Caco-2 (cell line): ENCODE measurements around the gene ERBB3. TPM values are rescaled to one million over a fixed set of nuclear protein-coding genes. Genes with fewer than 3 reads are reported as not detected.
A peak's percentile ranks its signal among the peaks of the same experiment; 100 is the strongest.

Experiments
- BruUV-seq: library from RNA; stranded (reverse); fragments of 400-500 nt; replicated peaks from 2 replicates; lab custom pipeline; 2021; lab: Mats Ljungman, UMichigan
- CTCF ChIA-PET: fragments of 300-600 bp; sonication (Branson Sonifier 250); formaldehyde crosslinking; loops from one replicate; lab custom pipeline; 2022; ENCODE audit warnings: antibody characterized with exemption; lab: Charles Lee
- POLR2A ChIA-PET: fragments of 300-600 bp; sonication (Branson Sonifier 250); formaldehyde crosslinking; loops from one replicate; lab custom pipeline; 2022; ENCODE audit warnings: antibody characterized with exemption; lab: Charles Lee
- DNase-seq, 2 experiments: peaks; one replicate each; pipeline versions ENCODE4 v3.0.0 to v3.0.0-alpha.2; 2020 to 2022
- H3K27me3 ChIP-seq: replicated peaks from 2 replicates; pipeline ENCODE4 v1.6.0; 2011; ENCODE audit warnings: low read length; ENCODE audit not compliant: control insufficient read depth, insufficient read depth
- H3K36me3 ChIP-seq: 2 replicates; pipeline ENCODE4 v1.5.1; 2011; ENCODE audit warnings: low read length; ENCODE audit not compliant: control insufficient read depth, insufficient read depth
- H3K4me1 ChIP-seq: fragments of 250-450 bp; sonication (Bioruptor Pico); 2 replicates; pipeline ENCODE4 v1.5.1; 2020; ENCODE audit warnings: mild to moderate bottlenecking
- H3K4me3 ChIP-seq: 2 replicates; pipeline ENCODE4 v1.5.1; 2011; ENCODE audit warnings: low read depth, mild to moderate bottlenecking, control low read depth, low read length
- H3K9me3 ChIP-seq: fragments of 250-450 bp; sonication (Bioruptor Pico); 2 replicates; pipeline ENCODE4 v1.5.1; 2020; ENCODE audit warnings: mild to moderate bottlenecking, moderate library complexity
- H3K27ac Mint-ChIP-seq: one replicate; pipeline ENCODE4 v1.8.0; 2022; ENCODE audit warnings: mixed read lengths; ENCODE audit not compliant: unreplicated experiment
- H3K27me3 Mint-ChIP-seq: one replicate; pipeline ENCODE4 v1.8.0; 2022; ENCODE audit warnings: mixed read lengths; ENCODE audit not compliant: insufficient read depth, unreplicated experiment
- H3K36me3 Mint-ChIP-seq: one replicate; pipeline ENCODE4 v1.8.0; 2022; ENCODE audit warnings: mild to moderate bottlenecking, mixed read lengths; ENCODE audit not compliant: insufficient read depth, unreplicated experiment
- H3K4me1 Mint-ChIP-seq: one replicate; pipeline ENCODE4 v1.8.0; 2022; ENCODE audit warnings: low read depth, mixed read lengths; ENCODE audit not compliant: unreplicated experiment
- H3K4me3 Mint-ChIP-seq: one replicate; pipeline ENCODE4 v1.8.0; 2022; ENCODE audit warnings: mild to moderate bottlenecking, moderate library complexity, mixed read lengths; ENCODE audit not compliant: unreplicated experiment
- H3K9me3 Mint-ChIP-seq: one replicate; pipeline ENCODE4 v1.8.0; 2022; ENCODE audit warnings: mixed read lengths; ENCODE audit not compliant: unreplicated experiment
- CTCF ChIP-seq, 2 experiments: fragments of 200-600 bp in 1 of 2; IDR thresholded peaks; 1 replicate in 1 of 2; 2 replicates in 1 of 2; pipeline versions ENCODE4 v1.5.1 to v1.8.0; 2011 to 2022; ENCODE audit warnings: antibody characterized with exemption in 1 of 2, control low read depth in 1 of 2, inconsistent platforms in 1 of 2, low read depth in 1 of 2, low read length in 1 of 2, mild to moderate bottlenecking in 1 of 2, moderate library complexity in 1 of 2; ENCODE audit not compliant: insufficient read depth in 1 of 2, severe bottlenecking in 1 of 2, unreplicated experiment in 1 of 2
- intact Hi-C: fragments of 100-400 bp; cut with micrococcal nuclease; formaldehyde crosslinking; loops from one replicate; pipeline ENCODE4 v1.10.0; 2022; ENCODE audit not compliant: unreplicated experiment
- total RNA-seq: library from RNA; stranded (reverse); gene quantifications from 2 replicates; pipeline ENCODE4 v1.2.3, GENCODE V29; 2022

The ERBB3 gene
- total RNA-seq, 1 experiment from 2014 or later: 109 TPM

DNA sequence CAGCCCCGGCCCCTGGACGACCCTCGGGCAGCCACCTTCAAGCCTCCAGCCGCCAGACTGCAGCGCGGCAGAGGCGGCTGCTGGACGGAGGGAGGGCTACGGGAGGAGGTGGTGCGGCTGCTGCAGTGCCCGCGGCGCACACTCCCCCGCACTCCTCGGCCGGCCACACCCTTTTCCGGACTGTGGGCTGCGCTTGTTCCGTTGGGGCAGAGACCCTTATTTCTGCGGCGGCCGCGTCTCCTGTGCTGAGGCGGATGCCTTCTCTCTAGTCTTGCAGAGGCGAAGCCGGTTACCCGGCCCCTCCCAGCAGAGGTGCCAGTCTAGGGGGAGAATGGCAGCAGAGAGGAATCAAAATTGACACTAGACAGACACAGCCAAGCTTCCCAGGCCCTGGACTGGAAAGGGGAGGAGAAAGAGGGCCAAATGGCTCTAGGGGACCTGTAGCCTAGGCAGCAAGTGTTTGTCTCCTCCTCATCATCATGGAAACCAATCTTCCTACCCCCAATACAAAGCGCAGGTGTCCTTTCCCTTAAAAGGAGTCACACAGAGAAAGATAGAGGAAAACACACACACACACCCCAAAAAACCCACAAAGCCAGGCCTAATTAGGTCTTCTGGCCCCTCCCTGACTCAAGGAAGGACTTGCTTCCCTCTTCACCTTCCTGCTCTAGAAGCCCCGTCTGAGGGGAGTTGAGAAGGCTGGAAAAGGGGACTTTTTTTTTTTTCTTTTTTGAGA, 49.4 kb downstream of the ERBB3 start:
- intact Hi-C loops: no loop called here
- TF ChIP-seq CTCF (IDR thresholded peaks at IDR 0.05; ENCODE audit: insufficient read depth in 1 of 2, low read depth in 1 of 2, low read length in 1 of 2, severe bottlenecking in 1 of 2, unreplicated experiment in 1 of 2): no peak
- CTCF ChIA-PET: no interaction called here
- Histone ChIP-seq H3K4me1 (peaks cover 29% of the 10 kb centered on the region), H3K27me3 (no peaks in the 10 kb centered on the region), H3K36me3 (peaks cover 10% of the 10 kb centered on the region), H3K4me3 (peak overlapping the region; percentile 75), H3K9me3 (no peaks in the 10 kb centered on the region)
- peaks cover 68% of the 10 kb centered on the region for H3K36me3 Mint-ChIP-seq
- no peaks in the 10 kb centered on the region for H3K9me3 Mint-ChIP-seq
- peak; percentile 53 to 59 for DNase-seq
- POLR2A ChIA-PET: interaction anchor here (0.7 to 2.0 kb wide), 3 partner anchors 11 to 60 kb away, joined by 3 to 27 read pairs (median 27); partner anchors contain the start of genes MYL6, SMARCC2 and ZC3H10
- no peaks in the 10 kb centered on the region for H3K27me3 Mint-ChIP-seq
- H3K4me1 Mint-ChIP-seq: peaks cover 35% of the 10 kb centered on the region
- no TSS peak for BruUV-seq
- H3K4me3 Mint-ChIP-seq: peak overlapping the region; percentile 89
- peak overlapping the region; percentile 91 for H3K27ac Mint-ChIP-seq

GRCh38 chr12:56129942-56130495, 50.1 kb downstream of the ERBB3 start:
- Histone ChIP-seq H3K4me1 (peaks cover 29% of the 10 kb centered on the region), H3K27me3 (no peaks in the 10 kb centered on the region), H3K9me3 (no peaks in the 10 kb centered on the region), H3K4me3 (no peak overlapping the region; the same call in 1 of the 2 replicates), H3K36me3 (peaks cover 10% of the 10 kb centered on the region)
- ChIA-PET CTCF (no interaction called here), POLR2A (interaction anchor here (0.5 to 0.7 kb wide), 2 partner anchors 10 to 59 kb away, joined by 3 read pairs; partner anchors contain the start of gene SMARCC2)
- Mint-ChIP-seq H3K27ac (peak overlapping the region; percentile 42), H3K27me3 (no peaks in the 10 kb centered on the region), H3K4me1 (peaks cover 35% of the 10 kb centered on the region), H3K36me3 (peaks cover 71% of the 10 kb centered on the region), H3K9me3 (no peaks in the 10 kb centered on the region), H3K4me3 (peak overlapping the region; percentile 89)
- no TSS peak for BruUV-seq
- intact Hi-C loops: no loop called here
- no peak for TF ChIP-seq CTCF (IDR thresholded peaks at IDR 0.05; ENCODE audit: insufficient read depth in 1 of 2, low read depth in 1 of 2, low read length in 1 of 2, severe bottlenecking in 1 of 2, unreplicated experiment in 1 of 2)
- DNase-seq: no peak

GRCh38 chr12:56130876-56131275, 50.9 kb downstream of the ERBB3 start:
- DNase-seq: peak in 1 of 2 experiments; percentile 57
- Histone ChIP-seq H3K9me3 (no peaks in the 10 kb centered on the region), H3K36me3 (peaks cover 10% of the 10 kb centered on the region), H3K4me1 (peaks cover 29% of the 10 kb centered on the region), H3K4me3 (no peak overlapping the region), H3K27me3 (no peaks in the 10 kb centered on the region)
- H3K4me1 Mint-ChIP-seq: peaks cover 35% of the 10 kb centered on the region
- intact Hi-C loops: no loop called here
- no peaks in the 10 kb centered on the region for H3K27me3 Mint-ChIP-seq
- no peak overlapping the region for H3K27ac Mint-ChIP-seq
- TF ChIP-seq CTCF (IDR thresholded peaks at IDR 0.05; ENCODE audit: insufficient read depth in 1 of 2, low read depth in 1 of 2, low read length in 1 of 2, severe bottlenecking in 1 of 2, unreplicated experiment in 1 of 2): no peak
- CTCF ChIA-PET: interaction anchor here (1.0 kb wide), 1 partner anchor 58 kb away, joined by 4 read pairs; the partner anchor contains the start of gene SMARCC2
- peaks cover 77% of the 10 kb centered on the region for H3K36me3 Mint-ChIP-seq
- no TSS peak for BruUV-seq
- peak overlapping the region; percentile 89 for H3K4me3 Mint-ChIP-seq
- POLR2A ChIA-PET: no interaction called here
- H3K9me3 Mint-ChIP-seq: no peaks in the 10 kb centered on the region
